CD4-positive, alpha-beta T cell treated with Interleukin-17A for 4 hours (primary cell): ENCODE measurements around the gene ACOXL.

Experiments
- DNase-seq: peaks from one replicate; pipeline ENCODE4 v3.0.0-alpha.2; 2020; ENCODE audit warnings: mixed read lengths

Gene ACOXL

DNA sequence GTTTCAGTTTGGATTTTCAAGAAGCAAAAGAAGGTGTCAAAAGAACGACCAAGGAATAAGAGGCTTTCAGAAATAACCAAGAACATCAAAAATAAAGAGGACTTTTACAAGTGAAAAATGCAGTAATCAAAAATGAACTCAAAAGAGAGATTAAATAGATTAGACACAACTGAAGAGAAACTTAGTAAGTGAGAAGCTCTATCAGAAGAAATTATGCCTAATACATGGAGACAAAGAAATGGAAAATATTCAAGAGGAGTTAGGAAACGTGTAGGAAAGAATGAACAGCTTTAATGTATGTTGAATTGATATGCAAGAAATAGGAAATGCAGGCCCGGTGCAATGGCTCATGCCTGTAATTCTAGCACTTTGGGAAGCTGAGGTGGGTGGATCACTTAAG lies 145.8 kb downstream of the ACOXL start:
- no peak for DNase-seq

DNA sequence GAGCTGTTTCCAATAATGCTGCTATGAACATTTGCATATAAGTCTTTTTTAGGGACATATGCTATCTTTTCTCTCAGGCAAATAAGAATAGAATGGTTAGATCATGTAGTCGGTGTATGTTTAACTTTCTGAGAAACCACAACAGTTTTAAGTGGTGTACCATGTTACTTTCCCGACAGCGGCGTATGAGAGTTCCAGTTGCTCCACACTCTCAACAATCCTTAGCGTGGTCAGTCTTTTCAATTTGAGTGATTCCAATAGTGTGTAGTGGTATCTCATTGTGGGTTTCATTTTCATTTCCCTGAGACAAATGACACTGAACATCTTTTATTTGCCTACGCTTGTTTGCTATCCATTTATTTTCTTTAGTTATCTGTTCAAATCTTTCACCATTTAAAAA lies 149.5 kb downstream of the ACOXL start:
- DNase-seq = no peak

DNA sequence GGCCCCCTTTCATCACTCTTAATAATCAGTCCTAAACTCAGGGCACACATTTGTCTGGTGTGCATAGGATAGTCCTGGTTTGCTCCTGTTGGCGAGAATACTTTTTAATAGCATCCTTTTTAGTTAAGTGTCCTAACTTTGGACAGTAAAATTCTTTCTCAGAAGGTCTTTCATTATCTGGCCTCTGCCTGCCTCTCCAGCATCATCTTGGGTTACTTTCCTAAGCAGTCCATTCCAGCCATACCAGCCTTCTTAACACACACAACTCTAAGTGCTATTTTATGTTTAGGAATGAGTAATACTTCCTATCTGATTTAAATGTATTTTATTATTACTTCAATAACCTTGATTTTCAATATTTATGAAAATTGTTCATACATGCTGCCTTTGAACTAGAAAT lies 151.0 kb downstream of the ACOXL start:
- no peak for DNase-seq

DNA sequence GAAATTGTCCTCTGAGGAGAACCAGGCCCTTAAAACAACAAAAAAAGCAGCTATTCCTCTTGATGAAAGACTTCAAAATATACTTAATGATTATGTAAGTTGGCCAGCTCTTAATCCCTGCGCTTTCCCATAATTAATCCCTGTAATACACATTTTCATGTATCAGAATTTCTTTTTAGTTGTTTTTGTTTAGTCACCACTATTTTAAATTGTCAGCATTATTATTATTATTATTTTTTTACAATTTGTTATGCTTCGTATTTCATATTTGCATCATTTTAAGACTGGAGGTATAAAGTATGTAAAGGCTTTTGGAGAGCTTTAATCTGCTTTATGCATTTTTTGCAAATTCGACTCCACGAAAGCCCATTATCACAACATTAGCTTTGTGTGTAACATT lies 152.9 kb downstream of the ACOXL start:
- DNase-seq = no peak

DNA sequence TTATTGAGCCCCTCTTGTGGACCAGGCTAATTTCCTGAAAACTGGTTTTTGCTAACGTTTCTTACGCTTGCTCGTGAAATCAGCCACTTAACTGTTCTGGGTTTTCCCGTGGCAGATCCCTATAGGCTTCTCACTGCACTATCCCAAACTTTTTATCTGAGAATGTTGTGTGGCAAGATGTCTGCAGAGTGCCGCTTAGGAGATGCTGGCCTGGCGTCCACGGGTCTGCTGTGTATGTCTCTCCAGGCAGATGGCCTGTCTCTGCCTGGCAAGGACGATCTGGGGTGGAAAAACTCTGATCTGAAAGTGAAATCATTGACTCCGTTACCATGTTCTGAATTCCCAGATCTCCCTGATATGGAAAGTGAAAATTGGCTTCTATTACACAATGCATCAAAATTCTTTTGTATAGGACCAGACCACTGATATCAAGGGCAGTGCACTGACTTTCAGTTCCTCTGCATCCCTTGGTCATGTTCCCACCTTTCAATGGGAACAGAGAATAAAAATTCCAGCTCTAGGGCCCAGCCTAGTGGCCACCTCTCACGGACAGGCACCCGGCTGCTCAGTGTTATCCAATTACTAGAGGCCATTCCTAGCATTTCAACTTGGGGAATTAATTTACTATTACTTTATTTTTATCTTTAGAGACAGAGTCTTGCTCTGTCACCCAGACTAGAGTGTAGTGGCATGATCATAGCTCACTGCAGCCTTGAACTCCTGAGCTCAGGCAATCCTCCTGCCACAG lies 154.6 kb downstream of the ACOXL start:
- DNase-seq = no peak

DNA sequence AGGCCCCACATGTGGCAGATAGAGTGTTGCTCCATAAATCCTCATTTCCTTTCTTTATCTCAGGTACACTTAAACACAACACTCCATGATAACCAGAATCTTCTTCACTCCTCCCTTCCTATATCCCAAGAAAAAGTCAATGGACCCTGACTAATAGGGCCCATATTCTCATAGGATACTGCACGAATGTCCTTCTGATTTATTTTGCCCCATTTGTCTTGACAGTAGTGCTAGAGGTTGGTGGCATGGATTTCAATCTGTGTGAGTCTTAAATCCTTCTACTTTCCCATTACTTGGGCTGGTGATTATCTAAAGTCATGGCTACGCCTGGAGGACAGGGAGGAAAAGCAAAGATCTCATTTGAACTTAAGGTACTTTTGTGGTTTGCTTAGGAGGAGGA lies 156.0 kb downstream of the ACOXL start:
- DNase-seq = no peak

DNA sequence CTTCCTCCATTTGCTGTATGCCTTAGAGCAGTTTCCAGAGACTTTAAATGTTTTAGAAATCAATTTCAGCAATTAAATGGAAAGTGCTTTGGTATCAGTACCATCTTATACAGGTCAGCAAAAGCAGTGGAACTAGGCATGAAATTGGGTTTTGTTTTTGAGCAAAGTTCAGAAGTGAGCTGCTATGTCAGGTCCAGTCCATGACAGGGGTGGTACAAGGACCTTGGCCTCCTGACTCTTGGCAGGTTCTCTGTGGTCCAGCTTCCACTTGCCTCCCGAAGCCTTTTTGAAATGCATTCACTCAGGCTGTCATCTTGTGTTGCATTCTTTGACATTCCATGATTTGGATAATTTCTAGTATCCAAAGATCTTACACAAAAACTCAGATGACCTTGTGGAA lies 159.3 kb downstream of the ACOXL start:
- no peak for DNase-seq

DNA sequence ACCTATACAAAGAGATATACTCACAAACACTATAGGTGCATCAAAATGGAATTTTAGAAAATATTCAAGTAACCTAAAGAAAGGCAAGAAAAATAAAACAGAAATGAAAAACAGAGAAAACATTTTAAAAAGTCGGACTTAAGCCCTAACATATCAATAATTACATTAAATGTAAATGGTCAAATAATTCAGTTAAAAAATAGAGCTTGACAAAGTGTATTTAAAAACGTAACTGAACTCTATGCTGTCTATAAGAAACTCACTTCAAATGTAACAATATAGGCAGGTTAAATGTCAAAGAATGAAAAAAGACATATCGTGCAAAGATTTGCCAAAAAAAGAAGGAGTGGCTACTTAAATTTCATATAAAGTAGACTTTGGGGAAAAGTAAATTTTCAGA lies 163.9 kb downstream of the ACOXL start:
- no peak for DNase-seq

DNA sequence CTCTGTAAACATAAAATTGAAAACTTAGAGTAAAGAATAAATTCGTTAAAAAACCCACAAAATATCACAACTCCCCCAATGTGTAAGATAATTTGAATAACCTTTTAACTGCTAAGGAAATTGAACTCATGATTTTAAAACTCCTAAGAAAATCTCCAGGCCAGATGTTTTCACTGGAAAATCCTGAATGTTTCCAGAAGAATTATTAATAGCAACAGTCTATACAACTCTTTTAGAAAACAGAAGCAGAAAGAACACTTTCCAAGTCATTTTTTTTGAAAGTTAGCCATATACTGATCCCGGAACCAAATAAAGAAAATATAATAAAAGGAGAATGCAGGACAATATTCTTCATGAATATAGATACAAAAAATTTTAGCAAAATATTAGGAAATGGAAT lies 165.6 kb downstream of the ACOXL start:
- DNase-seq = no peak

DNA sequence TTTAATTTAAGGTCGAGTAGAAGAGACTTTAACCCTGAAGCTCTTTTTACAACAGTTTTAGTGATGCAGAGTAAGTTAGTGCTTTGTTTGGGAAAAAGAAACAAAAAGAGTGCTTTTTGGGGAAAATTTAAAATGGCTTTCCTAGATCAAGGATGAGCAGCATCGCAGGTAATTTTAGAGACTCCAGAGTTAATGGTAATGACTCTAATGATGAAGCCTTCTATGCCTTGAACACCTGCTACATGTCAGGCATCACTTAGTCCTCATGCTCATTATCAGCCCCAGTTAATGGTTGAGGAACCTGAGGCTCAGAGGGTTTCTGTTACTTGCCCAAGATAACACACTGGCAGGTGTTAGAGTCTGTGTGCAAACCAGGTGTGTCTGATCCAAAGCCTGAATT lies 167.8 kb downstream of the ACOXL start:
- no peak for DNase-seq

DNA sequence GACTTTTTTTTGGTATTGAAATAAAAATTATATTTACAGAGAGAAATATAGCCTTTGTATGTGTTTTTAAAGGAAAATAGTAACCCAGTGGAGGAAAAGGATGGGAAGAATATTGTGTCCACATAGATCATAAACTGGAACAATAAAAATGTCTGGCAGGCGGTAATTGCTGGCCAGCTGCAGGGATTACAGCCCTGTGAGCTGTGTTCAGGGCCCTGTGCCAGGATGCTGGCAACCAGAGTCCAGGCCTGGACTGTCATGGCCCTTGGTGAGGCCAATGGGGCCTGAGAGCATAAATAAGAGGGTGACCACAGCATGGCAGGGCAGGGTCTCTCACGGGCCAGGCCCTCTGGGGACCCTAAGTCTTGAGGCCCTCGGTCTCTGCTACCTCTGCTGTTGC lies 171.2 kb downstream of the ACOXL start:
- DNase-seq = no peak

DNA sequence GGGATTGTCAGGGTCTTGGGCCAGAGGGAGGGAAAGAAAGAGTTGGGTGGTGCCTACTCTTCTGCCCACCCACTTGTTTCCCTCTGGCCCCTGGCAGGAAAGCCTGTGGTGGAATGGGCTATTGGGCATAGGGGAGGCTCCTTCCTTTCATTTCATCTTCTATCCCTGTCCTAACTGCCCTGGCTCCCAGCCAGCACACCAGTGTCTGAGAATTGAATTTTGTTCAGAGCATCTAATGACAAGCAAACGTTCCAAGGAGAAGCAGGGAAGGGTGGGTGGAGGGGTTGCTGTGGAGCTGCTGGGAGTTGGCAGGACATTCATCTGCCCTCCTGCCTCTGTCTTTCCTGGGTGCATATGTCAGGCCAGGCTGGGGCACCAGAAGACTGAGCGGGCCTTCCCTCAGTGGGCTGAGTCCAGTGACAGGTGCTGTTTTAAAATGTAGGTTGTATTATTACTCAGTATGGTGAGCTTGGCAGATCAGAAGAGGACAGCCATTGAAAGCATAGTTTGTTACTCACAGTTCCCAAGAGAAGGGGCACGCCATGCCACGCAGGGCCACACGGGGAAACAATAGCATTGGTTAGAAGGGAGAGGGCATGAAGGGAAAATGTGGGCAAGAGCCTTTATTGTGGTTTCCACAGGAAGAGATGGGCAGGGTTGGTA lies 171.9 kb downstream of the ACOXL start:
- no peak for DNase-seq

DNA sequence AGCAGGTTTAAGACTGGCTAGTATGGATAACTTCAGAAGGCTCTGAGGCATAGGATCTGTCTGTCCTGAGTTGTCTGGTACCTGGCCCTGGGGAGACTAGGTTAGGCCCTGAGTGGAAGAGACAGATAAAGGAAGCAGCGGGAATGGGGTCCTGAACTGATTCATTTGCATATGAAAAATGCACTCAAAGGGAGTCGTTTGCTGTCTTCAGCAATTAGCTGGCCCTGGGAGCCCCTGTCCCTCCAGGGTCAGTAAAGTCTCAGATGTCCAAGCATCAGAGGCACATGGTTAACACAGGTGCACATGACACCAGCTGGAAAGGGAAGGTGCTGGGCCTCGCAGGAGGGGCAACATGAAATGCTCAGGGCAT lies 172.4 kb downstream of the ACOXL start:
- no peak for DNase-seq

DNA sequence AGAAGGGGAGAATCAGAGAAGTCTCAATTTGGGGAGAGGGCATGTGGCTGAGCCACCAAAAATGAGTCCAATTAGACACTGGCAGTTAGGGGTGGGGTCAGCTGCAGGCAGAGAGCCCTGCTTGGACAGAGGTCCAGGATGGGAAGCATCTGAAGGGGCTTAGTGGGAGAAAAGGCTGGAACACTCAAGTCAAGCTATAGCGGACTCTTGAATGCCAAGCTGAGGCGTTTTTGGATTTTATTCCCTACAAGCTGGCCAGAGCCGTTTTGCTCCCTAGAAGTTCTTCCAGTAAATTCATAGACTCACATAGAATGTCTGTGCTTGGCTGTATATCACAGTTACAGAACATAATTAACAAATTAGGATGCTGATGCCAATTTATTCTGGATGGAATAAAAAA lies 172.8 kb downstream of the ACOXL start:
- no peak for DNase-seq

DNA sequence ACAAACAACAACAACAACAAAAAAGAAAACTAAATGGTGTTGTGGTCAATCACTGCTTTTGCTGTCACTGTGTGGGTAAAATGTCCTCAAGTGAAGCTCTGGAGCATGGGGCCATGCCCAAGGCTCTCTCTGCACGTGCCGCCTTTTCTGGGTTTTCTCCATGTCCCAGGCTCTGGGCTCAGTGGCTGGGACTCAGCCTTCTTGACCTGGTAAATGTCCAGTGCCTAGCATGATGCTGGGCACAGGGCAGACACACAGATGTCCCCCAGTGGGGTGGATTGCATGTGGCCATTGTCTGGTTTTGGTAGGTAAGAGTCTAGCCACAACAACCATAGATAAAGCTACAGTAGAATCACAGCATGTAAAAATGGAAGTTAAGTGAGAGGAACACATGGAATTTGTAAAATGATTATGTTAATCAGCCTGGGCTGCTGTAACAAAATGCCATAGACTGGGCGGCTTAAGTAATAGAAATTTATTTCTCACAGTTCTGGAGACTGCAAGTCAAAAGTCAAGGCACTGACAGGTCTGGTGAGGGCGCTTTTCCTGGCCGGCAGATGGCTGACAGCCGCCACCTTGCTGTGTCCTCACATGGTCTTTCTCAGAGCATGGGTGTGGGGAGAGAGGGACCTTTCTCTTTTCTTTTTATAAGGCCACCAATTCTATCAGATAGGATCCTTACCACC lies 174.4 kb downstream of the ACOXL start:
- DNase-seq = no peak

DNA sequence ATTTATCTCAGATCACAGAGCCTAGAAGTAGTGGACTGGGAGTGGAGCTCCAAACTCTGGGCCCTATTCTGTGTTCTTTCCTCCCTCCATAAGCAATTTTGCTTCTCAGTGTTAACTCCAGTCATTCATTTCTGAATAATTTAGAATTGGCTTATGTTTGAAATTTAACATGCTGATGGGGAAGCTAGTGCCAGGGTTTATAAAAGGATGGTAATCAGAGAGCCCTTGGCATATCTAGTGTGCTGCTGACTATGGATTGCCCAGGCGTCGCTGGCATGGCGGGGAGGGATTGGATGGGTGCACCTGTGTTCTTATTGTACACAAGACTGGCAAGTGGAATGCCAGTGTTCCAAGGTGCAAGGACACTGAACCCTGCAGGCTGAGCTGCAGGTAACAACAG lies 177.1 kb downstream of the ACOXL start:
- DNase-seq = no peak

DNA sequence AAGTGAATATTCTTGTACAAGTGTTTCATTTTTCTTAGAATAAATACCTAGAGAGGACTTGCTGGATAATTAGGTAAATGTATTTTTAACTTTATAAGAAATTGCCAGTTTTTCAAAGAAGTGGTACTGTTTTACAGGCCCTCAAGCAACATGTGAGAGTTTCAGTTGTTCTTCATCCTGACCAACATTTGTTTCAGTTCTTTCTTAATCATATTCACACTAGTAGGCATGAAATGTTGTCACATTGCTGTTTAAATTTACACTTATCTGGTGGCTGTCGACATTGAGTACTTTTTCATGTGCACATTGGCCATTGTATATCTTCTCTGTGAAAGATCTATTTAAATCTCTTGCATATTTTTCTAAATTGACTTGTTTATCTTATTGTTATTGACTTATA lies 178.1 kb downstream of the ACOXL start:
- DNase-seq = no peak

DNA sequence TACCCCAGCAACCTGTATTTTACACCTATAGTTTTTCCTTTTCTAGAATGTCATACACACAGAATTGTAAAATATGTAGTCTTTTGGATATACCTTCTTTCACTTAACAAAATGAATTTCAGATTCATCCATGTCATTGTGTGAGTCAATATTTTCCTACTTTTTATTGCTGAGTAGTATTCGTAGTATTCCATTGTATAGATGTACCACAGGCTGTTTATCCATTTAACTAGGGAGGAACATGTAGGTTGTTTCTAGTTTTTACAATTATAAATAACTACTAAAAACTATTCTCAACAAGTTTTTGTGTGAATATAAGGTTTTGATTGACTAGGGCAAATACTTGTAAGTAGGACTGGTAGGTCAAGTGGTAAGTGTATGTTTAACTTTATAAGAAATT lies 187.4 kb downstream of the ACOXL start:
- no peak for DNase-seq

DNA sequence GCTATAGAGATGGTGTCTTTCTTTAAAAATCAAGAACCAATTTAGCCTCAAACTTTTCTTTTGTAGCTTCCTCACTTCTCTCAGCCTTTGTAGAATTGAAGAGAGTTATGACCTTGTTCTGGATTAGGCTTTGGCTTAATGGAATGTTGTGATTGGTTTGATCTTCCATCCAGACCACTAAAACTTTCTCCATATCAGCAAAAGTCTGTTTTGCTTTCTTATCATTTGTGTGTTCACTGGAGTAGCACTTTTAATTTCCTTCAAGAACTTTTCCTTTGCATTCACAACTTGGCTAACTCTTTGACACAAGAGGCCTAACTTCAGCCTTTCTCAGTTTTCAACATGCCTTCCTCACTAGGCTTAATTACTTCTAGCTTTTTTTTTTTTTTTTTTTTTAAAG lies 193.1 kb downstream of the ACOXL start:
- DNase-seq = no peak

DNA sequence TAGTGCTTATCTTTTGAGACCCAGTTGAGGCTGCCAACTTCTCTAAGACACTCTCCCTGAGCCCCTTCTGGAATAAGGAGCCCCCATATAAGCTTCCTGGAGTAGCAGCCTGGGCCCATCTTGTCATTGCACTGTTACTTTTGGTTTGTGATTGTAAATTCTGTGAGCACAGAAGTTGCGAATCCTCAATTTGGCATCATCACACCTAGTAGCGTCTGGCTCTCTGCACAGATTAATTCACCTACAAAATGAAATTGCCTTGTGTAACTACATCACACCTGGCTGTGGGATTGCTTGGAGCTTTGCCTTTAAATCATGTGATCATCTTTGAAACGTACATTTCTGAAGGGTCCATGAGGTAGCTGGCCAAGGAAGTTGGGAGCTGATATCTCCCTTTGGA lies 195.2 kb downstream of the ACOXL start:
- DNase-seq = no peak

DNA sequence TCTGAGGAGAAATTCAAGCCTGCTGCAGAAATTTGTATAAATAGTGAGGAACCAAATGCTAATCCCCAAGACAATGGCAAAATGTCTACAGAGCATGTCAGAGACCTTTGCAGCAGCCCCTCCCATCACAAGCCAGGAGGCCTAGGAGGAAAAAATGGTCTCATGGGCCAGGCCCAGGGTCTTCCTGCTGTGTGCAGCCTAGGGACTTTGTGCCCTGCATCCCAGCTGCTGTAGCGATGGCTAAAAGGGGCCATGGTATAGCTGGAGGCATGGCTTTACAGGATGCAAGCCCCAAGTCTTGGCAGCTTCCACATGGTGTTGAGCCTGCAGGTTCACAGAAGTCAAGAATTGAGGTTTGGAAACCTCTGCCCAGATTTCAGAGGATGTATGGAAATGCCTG lies 197.2 kb downstream of the ACOXL start:
- no peak for DNase-seq

DNA sequence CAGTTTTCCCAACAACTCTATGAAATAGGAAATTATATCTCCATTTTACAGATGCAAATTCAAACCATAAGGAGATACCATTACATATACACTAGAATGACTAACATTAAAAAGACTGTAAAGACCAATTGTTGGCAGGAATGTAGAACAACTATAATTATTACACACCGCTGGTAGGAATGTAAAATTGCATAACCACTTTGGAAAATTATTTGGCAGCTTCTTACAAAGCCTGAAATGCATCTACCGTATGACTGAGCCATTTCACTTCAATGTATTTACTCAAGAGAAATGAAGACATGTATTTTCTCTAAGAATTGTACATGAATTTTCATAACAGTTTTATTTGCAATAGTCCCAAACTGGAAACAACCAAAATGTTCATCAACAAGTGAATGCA lies 199.3 kb downstream of the ACOXL start:
- DNase-seq = no peak

DNA sequence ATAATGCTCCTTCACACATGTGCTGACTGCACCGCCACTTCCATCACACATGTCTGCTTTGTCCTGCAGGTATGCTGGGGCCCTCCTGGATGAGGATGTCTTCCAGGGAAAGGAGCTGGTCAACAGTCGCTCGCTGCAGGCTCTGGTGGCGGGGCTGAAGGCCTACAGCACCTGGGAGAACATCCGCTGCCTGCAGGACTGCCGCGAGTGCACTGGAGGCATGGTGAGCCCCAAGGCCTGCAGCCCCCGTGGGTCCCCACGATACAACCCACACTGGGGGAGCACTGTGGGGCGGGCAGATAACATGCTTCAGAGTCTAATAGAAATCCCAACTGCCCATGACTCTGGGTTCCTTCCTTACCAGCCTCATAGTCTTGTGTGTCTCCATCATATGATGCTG lies 201.0 kb downstream of the ACOXL start:
- DNase-seq = no peak

DNA sequence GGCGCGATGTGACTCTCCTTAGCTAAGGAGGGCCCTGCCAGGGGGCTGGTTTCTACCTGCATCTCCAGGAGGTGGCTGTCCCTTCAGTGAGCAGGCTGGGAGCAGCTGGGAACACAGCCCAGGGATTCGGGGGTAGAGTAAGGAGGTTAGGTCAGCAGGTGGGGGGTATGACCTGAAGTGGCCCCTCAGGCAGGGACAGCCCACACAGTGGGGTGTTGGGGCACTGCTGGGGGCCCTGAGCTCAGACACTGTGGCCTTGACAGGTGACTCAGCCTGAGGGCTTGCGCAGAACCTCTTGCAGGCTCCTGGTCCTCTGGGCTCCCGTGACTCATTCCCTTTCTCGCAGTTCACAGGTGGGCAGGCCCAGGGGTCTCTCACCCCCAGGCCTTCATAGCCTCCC lies 202.6 kb downstream of the ACOXL start:
- DNase-seq = no peak
